HepG2 (cell line): ENCODE results near the gene TMEM39B. TPM values are rescaled to one million over a fixed set of nuclear protein-coding genes. Genes with fewer than 3 reads are reported as not detected.
"Not testable (repeated sequence)": the region's sequence is repeated elsewhere in the genome, so short reads cannot be mapped to it uniquely, and the experiment has no call there.

ENCODE experiments used
- ATAC-seq: fragments of 200-7000 bp; cut with Tn5 transposase; 3 replicates; pipeline ENCODE4 v1.9.1; 2020; ENCODE audit warnings: mild to moderate bottlenecking, moderate library complexity
- BruUV-seq: library from RNA; stranded (reverse); fragments of 400-500 nt; replicated peaks from 2 replicates; lab custom pipeline; 2021; lab: Mats Ljungman, UMichigan
- CTCF ChIA-PET: fragments of 300-600 bp; formaldehyde crosslinking; extraction: SDS; loops from one replicate; lab custom pipeline; 2021; ENCODE audit warnings: low total read pairs, inconsistent platforms, low intra/inter-chr PET ratio; lab: Yijun Ruan, JAX
- POLR2A ChIA-PET: fragments of 350-600 bp; sonication (Branson Sonifier 250); formaldehyde crosslinking; loops from one replicate; lab custom pipeline; 2020; ENCODE audit warnings: antibody characterized with exemption, inconsistent platforms; lab: Yijun Ruan, JAX
- DNase-seq: peaks from one replicate; pipeline ENCODE4 v3.0.0-alpha.2; 2015; ENCODE audit warnings: low spot score
- FAIRE-seq: peaks from 3 replicates; lab custom pipeline; 2011; peaks lifted over from hg19 to GRCh38; lab: Jason Lieb, UNC
- H2AFZ ChIP-seq: one replicate; pipeline ENCODE4 v1.6.1; 2011; ENCODE audit warnings: low read length, inconsistent platforms
- H3K27ac ChIP-seq: fragments of 300-600 bp; 3 replicates; pipeline ENCODE4 v1.8.0; 2011; ENCODE audit warnings: mixed run types, mild to moderate bottlenecking, mixed read lengths, low read length, inconsistent platforms; ENCODE audit not compliant: insufficient read depth; ENCODE audit errors: extremely low read length
- H3K27me3 ChIP-seq, 2 experiments: fragments of 200-600 bp in 1 of 2; 2 replicates in 1 of 2; 3 replicates in 1 of 2; pipeline versions ENCODE4 v1.6.0 to v1.8.0; 2011; ENCODE audit warnings: low read length in 2 of 2, mild to moderate bottlenecking in 2 of 2, moderate library complexity in 2 of 2, inconsistent platforms in 1 of 2; ENCODE audit not compliant: insufficient read depth in 2 of 2, control insufficient read depth in 1 of 2
- H3K36me3 ChIP-seq, 2 experiments: fragments of 200-600 bp in 1 of 2; replicated peaks in 1 of 2; 2 replicates in 1 of 2; 3 replicates in 1 of 2; pipeline versions ENCODE4 v1.5.1 to v1.8.0; 2011; ENCODE audit warnings: low read length in 2 of 2, inconsistent platforms in 1 of 2; ENCODE audit not compliant: insufficient read depth in 2 of 2, control insufficient read depth in 1 of 2
- H3K4me1 ChIP-seq: 2 replicates; pipeline ENCODE4 v1.5.1; 2012; ENCODE audit warnings: low read length, inconsistent platforms; ENCODE audit not compliant: insufficient read depth
- H3K4me2 ChIP-seq: 2 replicates; pipeline ENCODE4 v1.6.0; 2011; ENCODE audit warnings: low read depth, low read length, inconsistent platforms
- H3K4me3 ChIP-seq, 3 experiments: fragments of 200-600 bp in 1 of 3; sonication (generic), shearing (Covaris generic) in 1 of 3; replicated peaks in 1 of 3; 2 replicates each; pipeline ENCODE4 v1.5.1; 2011 to 2016; ENCODE audit warnings: low read length in 3 of 3, inconsistent platforms in 2 of 3, low read depth in 2 of 3, mild to moderate bottlenecking in 2 of 3, control low read depth in 1 of 3, mixed read lengths in 1 of 3; ENCODE audit not compliant: insufficient read depth in 1 of 3
- H3K79me2 ChIP-seq: one replicate; pipeline ENCODE4 v1.6.1; 2011; ENCODE audit warnings: low read length, inconsistent platforms; ENCODE audit not compliant: insufficient read depth
- H3K9ac ChIP-seq: 2 replicates; pipeline ENCODE4 v1.6.0; 2011; ENCODE audit warnings: mild to moderate bottlenecking, low read depth, low read length, inconsistent platforms; ENCODE audit not compliant: insufficient read depth
- H3K9me3 ChIP-seq: 2 replicates; pipeline ENCODE4 v1.5.1; 2012; ENCODE audit warnings: mild to moderate bottlenecking, low read length
- H4K20me1 ChIP-seq: 2 replicates; pipeline ENCODE4 v1.6.0; 2011; ENCODE audit warnings: inconsistent platforms, mild to moderate bottlenecking, low read length, moderate library complexity; ENCODE audit not compliant: insufficient read depth
- KDM5B ChIP-seq: sonication (generic); formaldehyde crosslinking; IDR thresholded peaks from 2 replicates; pipeline ENCODE4 v1.4.0; 2020; ENCODE audit warnings: missing genetic modification reagents, mild to moderate bottlenecking, borderline replicate concordance
- U2AF2 ChIP-seq: fragments of 200-400 bp; formaldehyde crosslinking; IDR thresholded peaks from 2 replicates; pipeline ENCODE4 v1.6.1; 2017; ENCODE audit warnings: low read depth, mild to moderate bottlenecking, low read length
- ZNF121 ChIP-seq: sonication (generic); formaldehyde crosslinking; IDR thresholded peaks from 2 replicates; pipeline ENCODE4 v1.5.0; 2020; ENCODE audit warnings: mild to moderate bottlenecking, missing genetic modification reagents
- ZNF232 ChIP-seq: sonication (generic); formaldehyde crosslinking; IDR thresholded peaks from 2 replicates; pipeline ENCODE4 v1.4.0; 2020; ENCODE audit warnings: missing genetic modification reagents, borderline replicate concordance
- ZNF33A ChIP-seq: sonication (generic); formaldehyde crosslinking; IDR thresholded peaks from 2 replicates; pipeline ENCODE4 v1.5.1; 2020; ENCODE audit warnings: missing genetic modification reagents, mild to moderate bottlenecking, moderate library complexity, borderline replicate concordance
- ZNF496 ChIP-seq: sonication (generic); formaldehyde crosslinking; IDR thresholded peaks from 2 replicates; pipeline ENCODE4 v1.8.1; 2023; ENCODE audit warnings: mild to moderate bottlenecking, moderate library complexity, missing genetic modification reagents; ENCODE audit not compliant: insufficient replicate concordance
- WGBS: methylation state at CpG from one replicate; pipeline ENCODE4 v1.1.6; 2017; ENCODE audit warnings: low lambda C conversion rate; 5-methylcytosine and 5-hydroxymethylcytosine counted together
- in situ Hi-C: cut with HindIII; loops from 2 replicates; pipeline ENCODE4 v1.10.0; 2017; ENCODE audit warnings: low pct_unique_long_range_greater_than_20kb; ENCODE audit not compliant: extremely low pct_ligation_motif_present
- intact Hi-C: fragments of 100-400 bp; cut with micrococcal nuclease; formaldehyde crosslinking; loops from one replicate; pipeline ENCODE4 v1.10.0; 2022; ENCODE audit not compliant: unreplicated experiment
- polyA plus RNA-seq, 8 experiments: library from polyadenylated mRNA; depleted of rRNA in 3 of 8; stranded (reverse) in 7 of 8; unstranded in 1 of 8; fragments of >200 nt; fragmentation: Illumina TruSeq in 4 of 8; extraction: Trizol in 4 of 8; gene quantifications; 2 replicates each; pipeline versions ENCODE4 v1.2.1 to v1.2.3, GENCODE V29; 2011 to 2016; ENCODE audit warnings: low read depth in 4 of 8, missing spikeins in 1 of 8, mixed read lengths in 1 of 8; ENCODE audit not compliant: insufficient read depth in 1 of 8
- total RNA-seq, 5 experiments: library from RNA; depleted of rRNA; stranded (reverse); fragments of >200 nt; fragmentation: Illumina TruSeq; extraction: Trizol; gene quantifications; 2 replicates each; pipeline ENCODE4 v1.2.3, GENCODE V29; 2016; ENCODE audit warnings: low read depth in 1 of 5
- TF ChIP-seq, protein P1 (sequence below): sonication (generic); formaldehyde crosslinking; IDR thresholded peaks from 2 replicates; pipeline ENCODE4 v1.8.1; 2023; ENCODE audit warnings: mild to moderate bottlenecking, inconsistent platforms, moderate library complexity, missing genetic modification reagents, borderline replicate concordance

TMEM39B gene
- total and polyA plus RNA-seq, 2 of the 13 experiments (the other 11 are each of a cell fraction or from before 2014, with no cell fraction given) = 4.9 to 10.4 TPM

DNA sequence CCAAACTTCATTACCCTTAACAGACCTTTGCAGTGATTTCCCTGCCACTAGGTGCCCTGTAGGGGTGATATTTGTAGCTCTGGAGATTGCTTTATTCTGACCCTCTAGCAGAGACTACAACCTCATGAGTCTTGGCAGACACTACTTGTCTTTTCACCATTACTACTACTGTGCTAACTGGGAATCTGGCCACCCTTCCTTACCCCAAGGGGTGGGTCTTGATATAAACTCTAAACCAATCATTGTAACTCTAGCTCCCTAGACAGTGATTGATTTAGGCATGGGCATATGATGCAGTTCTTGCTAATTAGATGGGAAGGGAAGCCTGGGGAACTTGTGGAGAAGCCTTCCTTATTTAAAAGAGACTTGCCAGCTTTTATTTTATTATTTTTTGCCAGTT lies 39.0 kb downstream of the TMEM39B start:
- no peak overlapping the region for H2AFZ ChIP-seq
- DNase-seq = no peak
- CTCF ChIA-PET = no interaction called here
- no peak for TF ChIP-seq ZNF232 (CRISPR knock-in tag)
- no peak for TF ChIP-seq U2AF2
- TF ChIP-seq, protein P1, sequence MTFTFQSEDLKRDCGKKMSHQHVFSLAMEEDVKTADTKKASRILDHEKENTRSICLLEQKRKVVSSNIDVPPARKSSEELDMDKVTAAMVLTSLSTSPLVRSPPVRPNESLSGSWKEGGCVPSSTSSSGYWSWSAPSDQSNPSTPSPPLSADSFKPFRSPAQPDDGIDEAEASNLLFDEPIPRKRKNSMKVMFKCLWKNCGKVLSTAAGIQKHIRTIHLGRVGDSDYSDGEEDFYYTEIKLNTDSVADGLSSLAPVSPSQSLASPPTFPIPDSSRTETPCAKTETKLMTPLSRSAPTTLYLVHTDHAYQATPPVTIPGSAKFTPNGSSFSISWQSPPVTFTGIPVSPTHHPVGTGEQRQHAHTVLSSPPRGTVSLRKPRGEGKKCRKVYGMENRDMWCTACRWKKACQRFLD (CRISPR knock-in tag) = no peak
- TF ChIP-seq KDM5B (CRISPR knock-in tag) = no peak
- no peak for TF ChIP-seq ZNF33A (CRISPR knock-in tag)
- TF ChIP-seq, all 625 proteins: peak for 0
- H3K4me3 ChIP-seq = no peak overlapping the region
- H3K9me3 ChIP-seq = no peaks in the 10 kb centered on the region
- no peak for ATAC-seq
- POLR2A ChIA-PET = no interaction called here
- no peaks in the 10 kb centered on the region; a peak in 1 of 5 replicates for H3K27me3 ChIP-seq
- H3K36me3 ChIP-seq = peaks cover 4 to 8% of the 10 kb centered on the region in 2 experiments; a peak in 2 of 5 replicates
- H3K27ac ChIP-seq = no peak overlapping the region
- peaks cover 12% of the 10 kb centered on the region; the same call in 1 of the 2 replicates for H4K20me1 ChIP-seq
- H3K9ac ChIP-seq = no peak overlapping the region
- H3K79me2 ChIP-seq = peaks cover 81% of the 10 kb centered on the region
- intact Hi-C loops (no loop called here), in situ Hi-C loops (no loop called here)
- FAIRE-seq = no peak
- no peak overlapping the region for H3K4me2 ChIP-seq
- BruUV-seq = no TSS peak
- peaks cover 33% of the 10 kb centered on the region for H3K4me1 ChIP-seq

DNA sequence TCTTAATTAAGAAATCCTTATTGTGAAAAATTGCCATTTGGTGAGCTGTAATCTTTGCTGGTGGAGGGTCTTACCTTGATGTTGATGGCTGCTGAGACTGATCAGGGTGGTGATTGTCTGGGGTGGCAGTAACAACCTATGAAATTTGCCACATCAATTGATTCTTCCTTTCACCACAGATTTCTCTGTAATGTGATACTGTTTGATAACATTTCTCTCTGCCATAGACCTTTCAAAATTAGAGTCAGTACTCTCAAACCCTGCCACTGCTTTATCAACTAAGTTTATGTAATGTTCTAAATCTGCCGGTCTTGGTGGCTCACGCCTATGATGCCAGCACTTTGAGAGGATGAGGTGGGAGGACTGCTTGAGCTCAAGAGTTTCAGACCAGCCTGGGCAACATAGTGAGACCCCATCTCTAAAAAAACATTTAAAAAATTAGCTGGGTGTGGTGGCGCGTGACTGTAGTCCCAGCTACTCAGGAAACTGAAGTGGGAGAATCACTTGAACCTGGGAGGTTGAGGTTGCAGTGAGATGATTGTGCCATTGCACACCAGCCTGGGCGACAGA lies 40.2 kb downstream of the TMEM39B start:
- intact Hi-C loops = no loop called here
- Histone ChIP-seq H3K79me2 (peaks cover 88% of the 10 kb centered on the region), H3K9ac (no peak overlapping the region), H3K4me1 (peaks cover 25% of the 10 kb centered on the region), H3K4me3 (no peak overlapping the region), H3K4me2 (no peak overlapping the region), H3K36me3 (peaks cover 4 to 8% of the 10 kb centered on the region in 2 experiments; a peak in 2 of 5 replicates), H3K27me3 (no peaks in the 10 kb centered on the region; a peak in 1 of 5 replicates), H2AFZ (no peak overlapping the region), H3K9me3 (no peaks in the 10 kb centered on the region), H3K27ac (no peak overlapping the region), H4K20me1 (peaks cover 15% of the 10 kb centered on the region; the same call in 1 of the 2 replicates)
- ChIA-PET POLR2A (no interaction called here), CTCF (no interaction called here)
- in situ Hi-C loops = no loop called here
- WGBS = 91% methylated on average over 5 of the region's 5 CpGs
- ATAC-seq (no peak), FAIRE-seq (no peak), DNase-seq (no peak)
- BruUV-seq = no TSS peak
- TF ChIP-seq ZNF121 (CRISPR knock-in tag) (peak; percentile 70), ZNF496 (CRISPR knock-in tag) (no peak)

DNA sequence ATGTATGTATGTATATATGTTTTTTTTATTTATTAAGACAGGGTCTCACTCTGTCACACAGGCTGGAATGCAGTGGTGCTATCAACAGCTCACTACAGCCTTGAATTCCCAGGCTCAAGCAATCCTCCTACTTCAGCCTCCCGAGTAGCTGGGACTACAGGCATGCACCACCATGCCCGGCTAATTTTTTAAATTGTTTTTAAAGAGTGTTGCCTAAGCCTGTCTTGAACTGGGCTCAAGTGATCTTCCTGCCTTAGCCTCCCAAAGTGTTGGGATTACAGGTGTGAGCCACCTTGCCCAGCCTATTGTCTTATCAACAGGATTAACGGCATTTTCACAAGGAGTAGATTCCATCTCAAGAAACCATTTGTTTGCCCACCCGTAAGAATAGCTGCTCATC lies 40.7 kb downstream of the TMEM39B start:
- WGBS = 94% methylated on average over 4 of the region's 4 CpGs
- H3K9me3 ChIP-seq, intact Hi-C loops, FAIRE-seq, H3K36me3 ChIP-seq, in situ Hi-C loops, H3K9ac ChIP-seq, H3K4me2 ChIP-seq, H3K27me3 ChIP-seq, H3K27ac ChIP-seq, CTCF ChIA-PET, DNase-seq, H3K4me3 ChIP-seq, BruUV-seq, ATAC-seq, H2AFZ ChIP-seq: not testable (repeated sequence)
- POLR2A ChIA-PET = interaction anchor here (0.6 kb wide), 1 partner anchor 46 kb away, joined by 5 read pairs; no protein-coding TSS in a partner anchor
- peaks cover 17% of the 10 kb centered on the region; the same call in 1 of the 2 replicates for H4K20me1 ChIP-seq
- H3K79me2 ChIP-seq = peaks cover 87% of the 10 kb centered on the region
- H3K4me1 ChIP-seq = peaks cover 25% of the 10 kb centered on the region
